COLO668 (cell line): ENCODE results near the gene ZDHHC21.

Experiments used
- DNase-seq: peaks from one replicate; lab custom pipeline; 2025; ENCODE audit not compliant: unreplicated experiment; lab: John Stamatoyannopoulos, UW

Gene ZDHHC21

GRCh38 chr9:14618836-14619420, 74.3 kb downstream of the ZDHHC21 start:
- DNase-seq, result no peak

DNA sequence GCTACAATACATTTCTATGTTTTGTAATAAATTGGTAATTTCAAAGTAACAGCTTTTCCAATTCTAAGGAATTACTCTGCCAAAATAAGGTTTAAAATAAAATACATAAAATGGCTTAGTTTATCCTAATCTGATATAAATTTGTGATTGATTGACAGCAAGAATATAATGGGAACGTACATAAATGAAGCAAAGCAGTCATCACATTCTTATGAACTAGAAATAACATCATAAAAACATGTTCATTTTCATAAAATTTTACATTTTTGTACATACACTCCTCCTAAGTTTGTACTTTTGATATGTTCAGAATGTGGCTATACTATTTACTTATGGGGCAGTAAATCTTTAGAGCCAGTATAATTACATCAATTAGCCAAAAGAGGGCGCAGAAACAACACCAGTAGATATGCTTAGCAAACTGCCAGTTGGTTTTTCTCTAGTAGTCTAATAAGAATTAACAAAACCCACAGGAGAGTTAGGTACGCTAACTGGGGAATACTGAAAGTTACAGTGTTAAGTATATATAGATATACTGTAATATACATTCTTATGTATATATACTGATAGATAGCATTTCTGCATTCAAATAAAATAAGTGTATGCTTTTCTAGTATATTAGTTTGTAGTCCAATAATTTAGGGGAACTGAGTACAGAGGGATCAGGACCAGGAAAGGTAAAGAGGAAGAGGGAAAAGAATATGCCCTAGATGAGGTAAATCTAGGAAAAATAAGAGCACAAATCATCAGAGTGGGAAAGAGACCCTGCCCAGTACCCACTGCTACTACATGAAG, 76.8 kb downstream of the ZDHHC21 start:
- DNase-seq, result no peak

DNA sequence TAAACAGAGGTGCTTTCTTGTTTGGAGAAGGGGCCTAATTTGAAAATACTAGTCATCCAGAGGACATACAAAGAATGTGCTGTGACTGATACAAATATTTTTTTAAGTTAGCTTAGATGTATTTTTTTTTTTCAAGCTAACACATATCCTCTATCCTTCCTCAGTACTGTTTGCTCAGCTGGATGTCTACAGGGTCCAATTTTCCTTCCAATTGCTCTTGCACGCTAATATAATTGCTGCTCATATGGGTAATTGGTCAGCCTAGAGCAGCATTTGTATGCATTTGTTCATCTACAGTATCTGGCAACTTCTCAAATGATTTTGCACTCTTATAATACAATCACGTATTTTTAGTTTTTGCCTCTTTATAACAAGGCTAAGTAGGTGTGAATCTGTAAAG, 84.7 kb downstream of the ZDHHC21 start:
- no peak for DNase-seq

- no peak for DNase-seq
Observed at GRCh38 chr9:14597171-14597799, 95.9 kb downstream of the ZDHHC21 start.

- DNase-seq, result no peak
Observed at GRCh38 chr9:14593406-14593805, 99.8 kb downstream of the ZDHHC21 start.

GRCh38 chr9:14591411-14591810, 101.8 kb downstream of the ZDHHC21 start:
- no peak for DNase-seq

GRCh38 chr9:14585730-14586473, 107.3 kb downstream of the ZDHHC21 start:
- DNase-seq, result no peak

DNA sequence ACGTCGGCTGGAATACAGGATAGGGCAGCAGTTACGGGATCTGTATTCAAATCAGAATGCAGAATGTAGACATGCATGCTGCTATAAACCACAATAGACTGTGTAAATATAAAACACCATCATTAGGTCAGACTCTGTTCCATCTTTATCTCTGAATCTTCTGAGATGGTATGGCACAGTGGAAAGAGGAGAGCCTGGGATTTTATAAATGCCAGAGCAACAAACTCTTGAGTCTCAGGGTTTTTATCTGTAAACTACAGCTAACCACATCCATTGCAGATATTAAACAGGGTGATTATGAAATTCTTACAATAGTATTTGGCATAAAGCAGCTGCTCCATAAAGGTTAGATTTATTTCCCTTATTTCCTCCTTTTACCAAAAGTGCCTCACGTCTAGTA, 108.7 kb downstream of the ZDHHC21 start:
- no peak for DNase-seq

- DNase-seq, result no peak
Observed at GRCh38 chr9:14578030-14578429, 115.2 kb downstream of the ZDHHC21 start.

DNA sequence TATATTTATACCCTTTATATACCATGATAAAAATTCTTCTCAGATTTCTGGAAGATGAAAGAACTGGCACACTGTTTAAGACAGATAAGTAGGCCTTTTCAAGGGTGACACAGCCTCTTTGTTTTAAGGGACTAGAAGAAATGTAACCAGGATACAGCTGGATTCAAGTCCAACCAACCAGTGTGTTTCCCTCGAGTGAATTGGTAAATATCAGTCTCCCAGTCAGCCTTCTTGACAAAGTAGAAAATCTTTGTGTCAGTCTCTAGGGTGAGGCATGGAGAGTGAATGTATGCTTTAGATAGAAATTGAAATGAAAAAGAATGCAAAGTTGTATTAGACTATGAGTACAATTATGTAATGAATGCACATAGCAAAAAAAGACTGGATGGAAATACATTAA, 119.1 kb downstream of the ZDHHC21 start:
- no peak for DNase-seq

DNA sequence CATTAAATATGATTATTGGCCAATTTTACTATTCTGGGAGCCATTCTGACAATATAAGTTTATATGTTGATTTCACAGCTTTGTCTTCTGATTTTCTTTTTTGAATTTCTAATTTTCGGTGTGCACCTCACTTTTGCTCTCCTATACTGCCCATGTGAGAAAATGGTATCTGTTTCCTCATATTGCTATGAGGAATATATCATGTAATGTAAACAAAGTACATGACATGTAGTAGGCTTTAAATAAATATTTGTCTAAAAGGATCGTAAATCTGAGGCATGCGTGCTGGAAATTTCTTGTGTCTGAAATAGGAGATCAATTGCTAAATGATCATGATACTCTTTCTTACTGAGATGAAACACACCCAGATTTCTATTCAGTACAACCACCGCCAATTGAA, 119.9 kb downstream of the ZDHHC21 start:
- DNase-seq, result no peak

GRCh38 chr9:14565352-14566016, 127.7 kb downstream of the ZDHHC21 start:
- DNase-seq, result no peak

GRCh38 chr9:14563902-14564624, 129.2 kb downstream of the ZDHHC21 start:
- no peak for DNase-seq

DNA sequence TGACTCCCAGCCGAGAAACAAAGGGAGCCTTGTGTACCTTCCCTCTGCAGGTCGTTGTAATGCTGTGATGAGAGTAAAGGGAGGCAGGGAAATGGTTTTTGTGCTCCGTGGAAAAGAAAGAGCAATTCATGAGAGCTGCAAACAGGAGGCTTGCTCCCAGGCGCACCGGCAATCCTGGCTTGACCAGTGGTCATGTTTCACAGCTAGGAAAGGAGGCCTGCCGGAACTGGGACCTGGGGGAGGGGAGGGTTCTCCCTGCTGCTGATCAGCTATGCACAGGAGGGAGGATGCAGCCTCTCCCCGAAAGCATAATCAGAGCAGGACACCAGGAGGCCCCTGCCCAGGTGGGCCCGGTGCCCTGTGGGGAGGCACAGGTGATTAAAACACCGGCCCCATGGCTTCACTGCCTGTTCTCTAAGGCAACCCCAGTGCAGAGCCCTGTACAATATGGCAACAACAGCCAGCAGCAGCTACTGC, 131.3 kb downstream of the ZDHHC21 start:
- DNase-seq, result no peak
